GM23248 (cell line): ENCODE data around the gene ZNF469. TPM values are rescaled to one million over a fixed set of nuclear protein-coding genes. Genes with fewer than 3 reads are reported as not detected.

ENCODE experiments used
- DNase-seq: peaks from one replicate; pipeline ENCODE4 v3.0.0-alpha.2; 2015
- H2AFZ ChIP-seq: fragments of 200-600 bp; sonication (generic); 2 replicates; pipeline ENCODE4 v1.6.1; 2016; ENCODE audit warnings: antibody characterized with exemption
- H3F3A ChIP-seq: fragments of 200-600 bp; sonication (generic); 2 replicates; pipeline ENCODE4 v1.6.1; 2016; ENCODE audit warnings: mild to moderate bottlenecking, antibody characterized with exemption, mixed run types; ENCODE audit not compliant: insufficient read depth
- H3K27ac ChIP-seq: fragments of 200-600 bp; sonication (generic); 2 replicates; pipeline ENCODE4 v1.5.1; 2016; ENCODE audit warnings: mild to moderate bottlenecking
- H3K27me3 ChIP-seq: fragments of 200-600 bp; sonication (generic); replicated peaks from 2 replicates; pipeline ENCODE4 v1.6.1; 2016; ENCODE audit warnings: mild to moderate bottlenecking; ENCODE audit not compliant: insufficient read depth
- H3K36me3 ChIP-seq: fragments of 200-600 bp; sonication (generic); 2 replicates; pipeline ENCODE4 v1.6.1; 2016; ENCODE audit warnings: low read depth, mild to moderate bottlenecking
- H3K4me1 ChIP-seq: fragments of 200-600 bp; sonication (generic); 2 replicates; pipeline ENCODE4 v1.6.1; 2016; ENCODE audit warnings: mild to moderate bottlenecking; ENCODE audit not compliant: insufficient read depth
- H3K4me2 ChIP-seq: fragments of 200-600 bp; sonication (generic); one replicate; pipeline ENCODE4 v1.6.1; 2016; ENCODE audit warnings: mild to moderate bottlenecking; ENCODE audit not compliant: unreplicated experiment
- H3K4me3 ChIP-seq: fragments of 200-600 bp; sonication (generic); 2 replicates; pipeline ENCODE4 v1.5.1; 2016; ENCODE audit warnings: mild to moderate bottlenecking
- H3K79me2 ChIP-seq: fragments of 200-600 bp; sonication (generic); 2 replicates; pipeline ENCODE4 v1.6.1; 2016; ENCODE audit warnings: mild to moderate bottlenecking; ENCODE audit not compliant: insufficient read depth
- H3K9ac ChIP-seq: fragments of 200-600 bp; sonication (generic); 2 replicates; pipeline ENCODE4 v1.6.1; 2016; ENCODE audit warnings: mild to moderate bottlenecking
- H3K9me2 ChIP-seq: fragments of 200-600 bp; sonication (generic); 2 replicates; pipeline ENCODE4 v1.6.1; 2016; ENCODE audit warnings: mixed run types, mild to moderate bottlenecking, moderate library complexity; ENCODE audit not compliant: insufficient read depth
- H3K9me3 ChIP-seq: fragments of 200-600 bp; sonication (generic); one replicate; pipeline ENCODE4 v1.6.1; 2017; ENCODE audit warnings: low read depth
- H4K20me1 ChIP-seq: fragments of 200-600 bp; sonication (generic); 2 replicates; pipeline ENCODE4 v1.6.0; 2016; ENCODE audit not compliant: insufficient read depth
- EZH2 ChIP-seq: fragments of 200-600 bp; sonication (generic); IDR thresholded peaks from 2 replicates; pipeline ENCODE4 v1.6.1; 2018; ENCODE audit warnings: antibody characterized with exemption, mild to moderate bottlenecking; ENCODE audit not compliant: insufficient read depth, poor library complexity, severe bottlenecking
- EZH2phosphoT487 ChIP-seq: fragments of 200-600 bp; sonication (generic); IDR thresholded peaks from 2 replicates; pipeline ENCODE4 v1.6.1; 2018; ENCODE audit warnings: antibody characterized with exemption, moderate library complexity, mild to moderate bottlenecking, low read depth; ENCODE audit not compliant: insufficient read depth
- WGBS, 2 experiments: methylation state at CpG; one replicate each; pipeline ENCODE4 v1.1.6; 2015 to 2017; ENCODE audit warnings: low lambda C conversion rate in 2 of 2, low coverage in 1 of 2; ENCODE audit errors: missing lambda C conversion rate in 2 of 2; 5-methylcytosine and 5-hydroxymethylcytosine counted together
- in situ Hi-C: fragments of 300-500 bp; cut with MboI; formaldehyde crosslinking; loops from 2 replicates; pipeline ENCODE4 v1.15.0; 2020
- polyA plus RNA-seq: library from polyadenylated mRNA; unstranded; fragments of >200 nt; fragmentation: Nextera tagmentation; extraction: Ambion mirVana; gene quantifications from 2 replicates; pipeline ENCODE4 v1.2.1, GENCODE V29; 2016
- total RNA-seq: library from RNA; depleted of rRNA; stranded (reverse); fragments of >200 nt; shearing (Covaris generic); gene quantifications from 2 replicates; pipeline ENCODE4 v1.2.3, GENCODE V29; 2014

The ZNF469 gene
- total and polyA plus RNA-seq, 2 experiments from 2014 or later = 0.65 to 2.6 TPM

DNA sequence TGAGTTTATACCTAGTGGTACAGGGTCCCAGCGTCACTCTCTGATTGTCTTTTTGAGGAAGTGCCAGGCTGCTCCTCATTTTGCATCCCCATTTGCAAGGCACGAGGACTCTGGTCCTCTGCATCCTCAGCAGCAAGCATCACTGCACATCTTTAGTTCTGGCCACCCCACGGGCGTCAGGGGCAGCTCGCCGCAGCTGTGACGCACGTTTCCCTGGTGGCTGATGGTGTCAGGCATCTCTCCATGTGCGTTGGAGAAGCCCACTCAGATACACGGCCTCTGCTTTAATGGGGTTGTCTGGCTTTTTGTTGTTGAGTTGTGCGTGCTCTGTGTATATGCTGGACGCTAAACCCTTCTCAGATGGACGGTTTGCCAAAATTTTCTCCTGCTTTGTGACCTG, 45.2 kb upstream of the ZNF469 start:
- Histone ChIP-seq H3F3A (peaks cover 25% of the 10 kb centered on the region), H3K4me1 (peaks cover 17% of the 10 kb centered on the region), H3K9ac (no peak overlapping the region), H2AFZ (no peak overlapping the region), H3K9me2 (no peaks in the 10 kb centered on the region), H3K27me3 (no peaks in the 10 kb centered on the region), H3K4me2 (no peak overlapping the region), H3K36me3 (no peaks in the 10 kb centered on the region), H3K9me3 (no peaks in the 10 kb centered on the region), H4K20me1 (no peaks in the 10 kb centered on the region), H3K4me3 (no peak overlapping the region), H3K27ac (no peak overlapping the region), H3K79me2 (no peaks in the 10 kb centered on the region)
- TF ChIP-seq EZH2phosphoT487 = no peak
- TF ChIP-seq EZH2 = no peak
- in situ Hi-C loops = no loop called here
- no peak for DNase-seq
- 82 to 90% methylated on average over 13 of the region's 13 CpGs for WGBS, 2 experiments

DNA sequence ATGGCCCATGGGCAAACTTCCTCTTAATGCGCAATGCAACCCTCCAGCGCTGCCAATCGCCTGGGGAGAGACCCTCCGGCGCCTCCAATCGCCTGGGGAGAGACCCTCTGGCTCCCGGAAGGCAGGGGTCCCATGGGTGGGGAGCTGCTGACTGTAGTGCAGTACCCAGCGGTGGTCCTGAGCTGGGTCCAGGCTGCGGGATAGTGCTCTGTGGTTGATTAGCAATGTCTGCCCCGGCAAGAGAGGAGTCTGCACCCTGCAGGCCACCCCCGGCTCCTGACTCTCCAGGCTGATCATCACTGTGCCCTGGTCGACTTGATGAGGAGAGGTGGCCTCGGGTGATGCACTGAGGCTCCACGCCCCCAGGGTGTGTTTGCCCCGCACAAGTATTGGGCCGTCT, 44.6 kb upstream of the ZNF469 start:
- Histone ChIP-seq H3K9me3 (no peaks in the 10 kb centered on the region), H3K4me3 (no peak overlapping the region), H3K4me1 (peaks cover 11% of the 10 kb centered on the region), H3K9ac (no peak overlapping the region), H3K9me2 (no peaks in the 10 kb centered on the region), H3K27ac (no peak overlapping the region), H3K27me3 (no peaks in the 10 kb centered on the region), H4K20me1 (no peaks in the 10 kb centered on the region), H3K4me2 (no peak overlapping the region), H3K36me3 (no peaks in the 10 kb centered on the region), H3K79me2 (no peaks in the 10 kb centered on the region), H2AFZ (no peak overlapping the region), H3F3A (peaks cover 20% of the 10 kb centered on the region)
- DNase-seq = no peak
- no peak for TF ChIP-seq EZH2phosphoT487
- no peak for TF ChIP-seq EZH2
- WGBS, 2 experiments = 67 to 68% methylated on average over 16 of the region's 16 CpGs
- in situ Hi-C loops = no loop called here

DNA sequence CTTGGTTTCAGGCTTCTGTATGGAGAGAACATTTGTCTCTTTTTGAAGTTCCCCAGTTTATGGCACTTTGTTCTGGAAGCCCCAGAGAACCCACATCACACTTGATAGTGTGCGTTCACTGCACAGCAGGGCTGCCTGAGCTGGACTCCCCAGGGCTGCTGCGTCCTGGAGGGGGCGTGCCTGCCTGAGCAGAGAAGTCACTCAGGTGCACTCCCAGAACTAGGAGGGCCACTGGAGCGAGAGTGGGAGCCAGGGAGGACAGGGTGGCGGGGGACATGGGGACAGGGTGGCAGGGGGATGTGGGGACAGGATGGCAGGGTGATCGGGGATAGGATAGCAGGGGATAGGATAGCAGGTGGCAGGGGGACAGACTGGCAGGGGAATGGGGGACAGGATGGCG, 43.9 kb upstream of the ZNF469 start:
- Histone ChIP-seq H3K36me3 (no peaks in the 10 kb centered on the region), H3K9ac (no peak overlapping the region), H3K27ac (no peak overlapping the region), H3K9me2 (no peaks in the 10 kb centered on the region), H3F3A (peaks cover 18% of the 10 kb centered on the region), H3K4me2 (no peak overlapping the region), H3K4me3 (no peak overlapping the region), H3K9me3 (no peaks in the 10 kb centered on the region), H3K27me3 (no peaks in the 10 kb centered on the region), H2AFZ (no peak overlapping the region), H4K20me1 (no peaks in the 10 kb centered on the region), H3K79me2 (no peaks in the 10 kb centered on the region), H3K4me1 (peaks cover 6% of the 10 kb centered on the region)
- WGBS, 2 experiments = 80 to 89% methylated on average over 5 to 7 of the region's 7 CpGs
- DNase-seq = no peak
- in situ Hi-C loops = no loop called here
- TF ChIP-seq EZH2 (no peak), EZH2phosphoT487 (no peak)

DNA sequence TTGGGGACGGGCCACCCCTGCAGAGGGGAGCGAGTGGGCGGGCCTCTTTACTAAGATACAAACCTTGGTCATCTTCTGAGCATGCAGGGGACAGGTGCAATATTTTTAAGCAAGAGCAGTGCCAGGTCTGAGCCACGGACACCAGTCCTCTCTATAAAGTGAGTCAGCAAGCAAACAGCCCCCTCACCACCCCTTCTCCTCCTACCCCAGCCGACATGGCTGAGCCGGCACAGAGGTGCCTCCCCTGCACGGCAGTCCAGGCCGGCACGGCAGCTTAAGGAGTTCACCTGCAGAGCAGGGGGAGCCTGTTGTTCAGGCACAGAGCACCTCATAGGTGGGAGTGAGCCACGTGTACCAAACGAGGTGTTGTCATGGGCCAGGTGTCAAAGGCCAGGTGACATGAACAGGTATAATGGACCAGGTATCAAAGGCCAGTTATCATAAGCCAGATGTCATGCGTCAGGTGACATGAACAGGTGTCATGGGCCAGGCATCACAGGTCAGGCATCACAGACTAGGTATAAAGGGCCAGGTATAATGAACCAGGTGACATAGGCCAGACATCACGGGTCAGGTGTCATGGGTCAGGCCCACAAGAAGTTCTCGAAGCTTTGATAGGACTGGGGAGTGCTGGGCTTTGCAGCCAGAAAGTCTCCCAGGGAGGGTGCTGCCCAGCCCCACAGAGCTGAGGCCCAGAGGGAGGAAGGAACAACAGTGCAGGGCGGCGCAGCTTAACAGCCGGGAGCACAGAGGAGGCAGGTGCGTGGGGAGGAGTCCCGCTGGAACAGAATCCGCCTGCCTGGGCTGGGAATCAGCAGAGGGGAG, 42.6 kb upstream of the ZNF469 start:
- 76% methylated on average over 16 to 20 of the region's 20 CpGs for WGBS, 2 experiments
- Histone ChIP-seq H3K4me3 (no peak overlapping the region), H3K79me2 (no peaks in the 10 kb centered on the region), H3K27me3 (no peaks in the 10 kb centered on the region), H4K20me1 (no peaks in the 10 kb centered on the region), H3K9me3 (no peaks in the 10 kb centered on the region), H3K4me2 (no peak overlapping the region), H3K9me2 (no peaks in the 10 kb centered on the region), H3K36me3 (no peaks in the 10 kb centered on the region), H3K27ac (no peak overlapping the region), H3K9ac (no peak overlapping the region), H3K4me1 (no peaks in the 10 kb centered on the region), H3F3A (peaks cover 12% of the 10 kb centered on the region; the same call in 1 of the 2 replicates), H2AFZ (no peak overlapping the region)
- no peak for DNase-seq
- in situ Hi-C loops = no loop called here
- TF ChIP-seq EZH2phosphoT487 = no peak
- TF ChIP-seq EZH2 = no peak
